Measurements from ENCODE around the gene CENPF.
"Not testable (repeated sequence)": the region's sequence is repeated elsewhere in the genome, so short reads cannot be mapped to it uniquely, and the experiment has no call there.

The CENPF gene

DNA sequence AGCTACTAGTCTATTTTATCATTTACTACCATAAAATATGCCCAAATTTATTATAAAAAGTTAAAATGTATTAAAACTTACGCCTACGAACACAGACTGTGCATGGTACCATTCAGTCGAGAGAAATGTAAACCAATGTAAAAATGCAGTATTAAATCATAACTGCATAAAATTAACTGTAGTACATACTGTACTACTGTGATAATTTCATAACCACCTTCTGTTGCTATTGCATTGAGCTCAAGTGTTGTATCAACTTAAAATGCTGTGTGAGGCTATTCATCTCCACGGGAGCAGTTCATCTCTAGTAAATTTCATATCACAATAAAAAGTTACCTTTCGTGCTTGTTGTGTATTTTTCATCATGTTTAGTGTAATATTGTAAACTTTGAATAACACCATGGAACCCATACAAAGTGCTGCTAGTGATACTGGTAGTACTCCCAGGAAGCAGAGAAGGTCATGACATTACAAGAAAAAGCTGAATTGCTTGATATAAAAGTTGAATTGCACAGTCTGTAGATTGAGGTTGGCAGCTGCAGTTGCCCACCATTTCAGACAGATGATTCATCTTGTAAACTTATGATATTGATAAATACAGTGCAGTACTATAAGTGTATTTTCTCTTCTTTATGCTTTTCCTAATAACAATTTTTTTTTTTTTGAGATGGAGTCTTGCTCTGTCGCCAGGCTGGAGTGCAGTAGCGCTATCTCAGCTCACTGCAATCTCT is 19.0 kb upstream of the CENPF start:
- FAIRE-seq (no peak), DNase-seq (ENCODE audit: low spot score) (no peak)

DNA sequence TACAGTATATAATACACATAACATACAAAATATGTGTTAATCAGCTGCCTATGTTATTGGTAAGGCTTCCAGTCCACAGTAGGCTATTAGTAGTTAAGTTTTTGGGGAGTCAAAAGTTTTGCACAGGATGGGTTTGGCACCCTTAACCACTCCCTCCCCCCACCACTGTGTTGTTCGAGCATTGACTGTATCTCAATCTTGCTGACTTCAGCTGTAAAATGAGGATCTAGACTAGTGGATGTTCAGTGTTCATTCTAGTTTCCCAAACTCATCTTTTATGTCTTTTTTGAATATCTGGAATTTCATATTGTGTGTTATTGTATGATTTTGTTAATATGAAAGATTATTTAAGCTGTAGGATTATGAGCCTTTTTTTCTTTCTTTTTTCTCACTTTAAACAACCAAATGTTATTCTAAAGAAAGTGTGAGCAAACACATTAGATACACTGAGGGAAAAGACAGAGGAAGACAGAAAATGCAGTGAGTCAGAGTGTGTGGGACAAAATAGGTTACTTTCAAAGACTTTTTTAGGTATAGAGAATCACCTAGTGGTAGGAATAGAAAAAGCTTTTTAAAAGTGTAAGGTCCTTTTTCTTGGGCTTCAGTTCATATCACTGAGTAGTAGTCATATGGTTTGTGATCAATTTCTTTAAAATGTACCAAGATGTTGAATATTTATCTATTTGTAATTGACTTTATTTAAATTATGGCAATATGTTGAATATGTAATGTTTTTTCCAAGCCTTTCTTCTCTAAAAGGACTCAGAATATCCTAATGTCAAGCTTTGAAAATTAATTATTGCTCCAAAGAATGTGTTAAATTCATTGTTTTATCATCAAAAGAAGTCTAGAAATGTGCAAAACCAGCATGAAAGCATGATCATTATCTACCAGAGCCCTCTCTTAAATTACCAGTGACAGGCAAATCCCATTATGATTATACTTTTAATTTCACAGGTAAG is 17.9 kb upstream of the CENPF start:
- DNase-seq (ENCODE audit: low spot score) (peak; percentile 35), FAIRE-seq (no peak)

DNA sequence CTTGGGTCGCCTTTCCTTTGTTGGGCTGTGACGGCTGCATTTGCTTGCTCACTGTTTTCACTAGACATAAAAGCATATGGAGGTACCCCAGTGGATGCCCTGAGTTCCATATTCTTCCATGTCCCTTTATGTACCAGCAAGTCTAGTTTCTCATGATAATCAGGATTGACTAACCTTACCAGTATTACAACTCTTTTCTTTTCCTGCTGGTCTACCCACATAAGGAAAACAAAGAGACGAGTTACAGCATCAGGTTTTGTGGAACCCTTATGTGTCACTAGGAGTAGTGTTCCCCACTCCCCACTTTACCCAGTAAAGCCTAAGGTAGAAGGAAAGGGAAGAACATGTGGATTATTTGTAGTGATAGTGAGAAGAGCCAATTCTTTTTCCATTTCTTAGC is 16.4 kb upstream of the CENPF start:
- no peak for FAIRE-seq

DNA sequence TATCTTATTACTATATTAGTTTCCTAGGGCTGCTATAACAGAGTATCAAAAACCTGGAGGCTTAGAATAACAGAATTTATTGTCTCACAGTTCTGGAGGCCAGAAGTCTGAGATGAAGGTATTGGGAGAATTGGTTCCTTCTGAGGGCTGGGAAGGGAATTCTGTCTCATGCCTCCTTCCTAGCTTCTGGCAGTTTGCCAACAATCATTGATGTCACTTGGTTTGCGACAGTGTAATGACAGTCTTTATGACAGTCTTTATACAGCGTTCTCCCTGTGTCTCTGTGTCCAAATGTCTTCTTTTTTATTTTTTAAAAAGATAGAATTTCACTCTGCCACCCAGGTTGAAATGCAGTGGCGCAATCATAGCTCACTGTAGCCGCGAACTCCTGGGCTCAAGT is 15.8 kb upstream of the CENPF start:
- DNase-seq (ENCODE audit: low spot score) (no peak), FAIRE-seq (no peak)

More for the DNA sequence above, 16.4 kb upstream of the CENPF start:
- DNase-seq (ENCODE audit: low spot score): no peak

DNA sequence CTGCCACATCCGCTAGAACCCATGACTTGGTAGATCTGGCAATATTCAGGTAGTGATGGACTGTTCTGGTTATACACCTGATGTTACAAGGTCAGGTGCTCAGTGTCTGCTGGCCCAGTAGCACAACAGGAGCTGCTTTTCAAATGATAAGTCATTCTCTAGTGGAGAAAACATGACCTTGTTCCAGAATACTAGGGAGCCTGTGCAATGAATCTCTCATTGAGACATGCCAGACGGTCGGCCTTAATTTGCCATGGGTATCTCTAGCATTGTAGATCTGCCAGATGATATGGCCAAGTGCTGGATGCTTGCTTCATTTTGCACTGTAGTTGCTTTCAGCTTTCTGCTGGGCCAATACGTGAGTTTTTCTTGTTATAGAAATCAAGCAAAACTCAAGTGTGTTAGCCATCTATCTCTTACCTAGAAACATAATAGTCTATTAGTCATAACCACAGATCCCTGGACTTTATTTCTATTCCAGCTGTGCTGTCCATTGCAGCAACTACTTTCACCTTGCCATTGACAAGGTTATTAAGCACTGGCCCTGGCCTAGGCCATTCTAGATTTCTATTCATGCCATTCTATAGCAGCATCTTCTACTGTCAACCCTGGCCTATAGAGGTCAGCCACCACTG is 13.9 kb upstream of the CENPF start:
- DNase-seq (ENCODE audit: low spot score) (no peak), FAIRE-seq (no peak)

DNA sequence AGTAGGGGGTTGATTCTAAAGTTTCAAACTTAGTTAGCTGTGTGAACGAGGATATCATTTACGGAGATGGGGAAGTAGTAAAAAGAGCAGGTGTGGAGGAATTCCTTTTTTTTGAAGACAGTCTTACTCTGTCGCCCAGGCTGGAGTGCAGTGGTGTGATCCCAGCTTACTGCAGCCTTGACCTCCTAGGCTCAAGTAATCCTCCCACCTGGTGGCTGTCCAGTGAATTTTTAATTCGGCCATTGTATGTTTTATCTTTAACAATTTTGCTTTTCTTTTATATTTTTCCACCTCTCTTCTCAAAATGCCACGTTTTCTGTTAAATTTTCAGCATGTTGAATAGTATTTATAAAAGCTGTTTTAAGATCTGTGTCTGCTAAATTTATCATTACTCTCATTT is 12.3 kb upstream of the CENPF start:
- FAIRE-seq (no peak), DNase-seq (ENCODE audit: low spot score) (no peak)

DNA sequence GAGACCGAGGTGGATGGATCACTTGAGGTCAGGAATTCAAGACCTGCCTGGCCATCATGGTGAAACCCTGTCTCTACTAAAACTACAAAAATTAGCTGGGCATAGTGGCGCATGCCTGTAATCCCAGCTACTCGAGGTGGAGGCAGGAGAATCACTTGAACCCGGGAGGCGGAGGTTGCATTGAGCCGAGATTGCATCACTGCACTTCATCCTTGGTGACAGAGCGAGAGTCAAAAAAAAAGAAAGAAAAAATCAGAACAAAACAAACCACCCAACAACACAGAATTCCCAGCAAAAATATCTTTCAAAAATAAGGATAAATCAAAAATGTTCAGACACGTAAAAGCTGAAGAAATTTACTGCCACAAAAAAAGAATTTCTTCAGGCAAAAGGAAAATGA is 11.1 kb upstream of the CENPF start:
- DNase-seq (ENCODE audit: low spot score); FAIRE-seq: not testable (repeated sequence)

DNA sequence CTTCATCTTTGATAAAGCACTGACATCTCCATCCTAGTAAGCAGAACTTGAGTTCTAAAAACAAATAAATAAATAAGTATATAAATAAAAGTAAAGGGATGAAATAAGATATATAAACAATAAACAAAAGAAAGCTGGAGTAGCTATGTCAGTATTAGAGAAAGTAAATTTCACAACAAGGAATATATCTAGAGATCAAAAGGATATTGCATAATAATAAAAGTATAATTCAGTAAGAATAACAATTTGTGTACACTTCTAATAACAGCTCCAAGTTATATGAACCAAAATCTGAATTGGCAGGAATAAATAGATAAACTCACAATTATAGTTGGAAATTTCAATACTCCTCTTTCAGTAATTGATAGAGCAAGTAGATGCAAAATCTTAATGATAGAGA is 9.8 kb upstream of the CENPF start:
- FAIRE-seq (no peak), DNase-seq (ENCODE audit: low spot score) (no peak)

DNA sequence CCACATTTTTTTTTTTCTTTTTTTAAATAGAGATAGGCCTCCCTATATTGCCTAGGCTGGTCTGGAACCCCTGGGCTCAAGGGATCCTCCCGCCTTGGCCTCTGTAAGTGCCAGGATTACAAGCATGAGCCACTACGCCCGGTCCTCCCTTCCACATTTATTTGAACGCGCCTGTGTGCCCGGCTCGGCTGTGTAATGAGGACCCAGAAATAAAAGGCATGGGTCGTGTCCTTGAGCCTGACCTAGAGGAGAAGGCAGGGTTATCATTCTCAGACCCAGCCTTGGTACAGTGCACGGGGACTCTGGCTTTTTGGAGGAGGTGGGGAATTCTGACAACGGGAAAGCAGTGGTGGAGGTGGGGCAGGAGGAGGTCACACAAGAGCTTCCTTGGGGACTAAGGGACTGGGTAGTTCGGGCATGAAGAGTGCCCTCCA is 841 bp downstream of the CENPF start:
- peak; percentile 30 for DNase-seq (ENCODE audit: low spot score)
- FAIRE-seq: no peak

DNA sequence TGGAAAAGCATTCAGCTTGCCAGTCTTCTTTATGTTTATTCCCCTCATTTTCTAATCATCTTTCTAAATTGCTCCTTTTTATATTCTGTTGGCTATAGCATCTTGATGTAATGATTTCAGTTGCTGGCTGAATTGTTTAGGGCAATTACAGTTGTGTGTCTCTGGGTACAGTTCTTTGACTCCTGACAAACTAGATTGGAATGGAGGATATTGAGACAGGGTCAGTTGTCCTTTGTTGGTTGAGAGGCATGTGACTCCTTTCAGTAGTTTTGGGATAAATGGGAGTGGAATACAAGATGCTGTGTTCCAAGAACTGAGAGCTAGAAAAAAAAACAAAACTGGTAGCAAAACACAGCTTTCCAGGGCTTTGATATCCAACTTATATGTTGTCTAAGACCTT is 1.5 kb downstream of the CENPF start:
- FAIRE-seq (no peak), DNase-seq (ENCODE audit: low spot score) (no peak)

DNA sequence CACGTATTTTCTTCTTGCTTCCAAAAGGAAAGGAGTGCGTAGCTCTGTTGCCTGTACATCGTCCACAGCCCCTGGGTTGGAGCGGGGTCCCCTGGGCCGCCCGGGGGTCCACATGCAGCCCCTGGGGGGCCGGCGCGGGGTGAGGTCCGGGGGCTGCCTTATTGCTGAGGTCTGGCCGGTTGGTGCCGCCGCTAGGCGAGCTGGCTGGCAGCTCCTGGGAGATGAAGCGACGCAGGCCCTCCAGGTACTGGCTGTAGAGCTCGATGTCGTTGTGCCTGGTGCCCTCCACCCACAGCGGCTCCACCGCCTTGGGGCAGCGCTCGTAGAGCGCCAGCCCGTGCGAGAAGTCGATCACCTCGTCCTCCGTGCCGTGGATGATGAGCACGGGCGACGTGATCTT is 2.5 kb downstream of the CENPF start:
- FAIRE-seq; DNase-seq (ENCODE audit: low spot score): not testable (repeated sequence)

DNA sequence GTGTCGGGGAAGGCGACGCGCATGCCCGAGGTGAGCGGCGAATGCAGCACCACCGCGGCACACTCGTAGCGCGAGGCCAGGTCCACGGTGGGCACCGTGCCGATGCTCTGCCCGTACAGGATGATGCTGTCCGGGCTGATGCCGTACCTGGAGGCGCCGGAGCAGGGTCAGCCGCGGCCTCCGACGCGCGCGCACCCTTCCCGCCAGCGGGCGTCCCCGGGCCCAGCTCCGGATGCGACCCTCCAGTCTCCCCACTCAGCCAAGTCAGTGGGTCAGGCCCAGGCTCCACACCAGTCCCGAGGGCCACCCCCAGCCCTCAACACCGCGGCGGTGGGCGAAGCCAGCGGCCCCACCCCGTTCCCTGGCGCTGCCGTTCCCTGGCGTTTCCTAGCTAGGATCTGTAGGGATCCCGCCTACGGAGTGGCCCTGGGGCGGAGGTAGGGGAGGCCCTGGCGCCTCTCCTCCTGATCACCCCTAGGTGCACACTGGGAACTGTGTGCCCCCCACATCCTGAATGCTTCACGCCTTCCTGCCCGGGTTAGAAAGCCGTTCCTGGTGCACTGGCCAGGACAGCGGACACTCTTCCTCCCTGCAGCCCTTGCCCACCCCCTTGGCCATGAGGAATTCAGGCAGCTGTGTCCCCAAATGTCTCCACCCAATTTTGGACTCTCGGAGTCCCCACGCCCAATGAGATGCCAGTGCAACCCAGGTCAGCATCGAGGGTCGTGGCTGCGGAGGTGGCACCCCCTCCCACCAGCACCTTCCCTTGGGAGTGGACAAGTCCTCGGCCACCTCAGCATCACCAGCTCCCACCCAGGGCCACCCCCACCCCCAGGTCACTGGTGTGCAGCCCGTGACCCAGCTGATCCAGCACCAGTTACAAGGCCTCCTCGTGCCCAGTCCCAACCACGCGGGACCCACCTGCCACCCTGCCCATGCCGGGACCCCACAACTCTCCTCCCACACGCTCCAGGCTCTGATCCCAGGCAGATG is 3.2 kb downstream of the CENPF start:
- FAIRE-seq: not testable (repeated sequence)

DNA sequence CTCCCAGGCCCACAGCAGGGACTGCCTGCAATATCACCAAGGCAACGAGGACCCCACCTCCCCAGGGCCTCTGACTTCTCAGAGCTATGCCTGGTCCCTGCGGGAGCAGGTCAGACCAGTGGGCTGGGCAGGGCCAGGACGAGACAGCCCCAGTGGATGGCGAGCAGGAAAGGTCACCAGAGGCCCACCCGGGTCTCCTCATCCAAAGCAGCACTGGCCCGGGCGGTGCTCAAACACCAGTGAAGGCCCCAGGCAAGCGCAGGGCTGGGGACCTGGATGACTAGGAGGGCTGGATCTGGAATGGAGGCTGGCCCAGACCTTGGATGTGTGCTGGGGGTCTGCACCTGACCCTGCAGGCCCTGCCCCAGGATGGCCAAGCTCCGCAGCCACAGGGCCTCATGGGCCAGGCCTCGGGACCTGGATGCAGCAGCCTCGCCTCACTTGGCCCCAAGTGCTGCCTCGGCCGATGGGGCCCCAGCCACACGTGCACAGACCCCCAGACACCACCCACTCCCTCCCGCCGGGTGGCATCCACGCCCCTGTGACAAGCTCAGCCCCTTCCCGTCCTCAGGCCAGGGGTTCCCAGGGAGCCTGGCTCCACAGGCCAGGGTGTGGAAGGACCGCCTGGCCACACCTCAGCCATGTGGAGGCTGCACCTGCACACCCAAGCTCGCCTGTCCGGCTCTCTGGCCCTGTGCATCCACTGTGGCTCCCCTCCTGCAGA is 4.7 kb downstream of the CENPF start:
- not testable (repeated sequence) for DNase-seq (ENCODE audit: low spot score); FAIRE-seq

More for the DNA sequence above, 3.2 kb downstream of the CENPF start:
- not testable (repeated sequence) for DNase-seq (ENCODE audit: low spot score)

DNA sequence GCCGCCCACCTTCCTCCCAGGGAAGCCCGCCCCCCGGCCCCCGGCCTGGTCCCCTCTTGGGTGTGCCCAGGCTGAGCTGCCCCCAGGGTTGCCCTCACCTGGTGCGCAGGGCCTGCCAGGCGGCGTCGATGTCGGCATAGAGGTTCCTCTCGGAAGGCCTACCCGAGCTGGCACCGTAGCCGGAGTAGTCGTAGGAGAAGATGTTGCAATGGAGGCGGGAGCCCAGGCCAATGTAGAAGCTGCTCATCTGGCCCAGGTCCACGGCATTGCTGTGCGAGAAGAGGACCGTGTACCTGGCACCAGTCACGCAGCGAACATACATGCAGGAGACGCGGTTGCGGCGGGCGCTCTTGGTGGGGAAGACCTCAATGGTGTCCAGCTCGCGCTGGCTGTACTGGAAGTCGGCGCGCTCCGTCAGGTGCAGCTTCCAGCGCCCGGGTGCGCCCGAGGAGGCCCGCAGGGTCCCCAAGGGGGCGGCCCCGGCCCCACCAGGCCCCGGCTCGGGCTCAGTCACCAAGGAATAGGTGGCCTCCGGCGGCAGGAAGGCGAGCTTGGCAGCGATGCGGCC is 5.3 kb downstream of the CENPF start:
- FAIRE-seq; DNase-seq (ENCODE audit: low spot score): not testable (repeated sequence)

DNA sequence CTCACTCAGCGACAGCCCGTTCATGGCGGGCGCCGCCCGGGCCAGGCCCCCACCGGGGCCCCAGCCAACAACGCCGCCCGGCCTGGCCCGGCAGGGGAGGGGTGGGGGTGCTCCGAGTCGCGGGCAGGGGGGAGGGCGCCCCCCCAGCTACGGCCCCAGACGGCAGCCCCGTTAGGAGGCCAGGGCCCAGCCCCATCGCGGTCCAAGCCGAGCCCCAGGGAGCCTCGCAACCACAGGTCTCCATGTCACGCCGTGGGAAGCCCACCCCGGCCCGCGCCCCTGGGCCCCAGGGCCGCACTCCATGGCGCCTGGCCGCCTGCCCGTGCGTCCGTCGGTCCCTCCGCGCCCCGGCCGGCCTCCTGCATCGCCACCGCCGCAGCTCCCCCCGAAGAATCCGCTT is 5.8 kb downstream of the CENPF start:
- not testable (repeated sequence) for DNase-seq (ENCODE audit: low spot score); FAIRE-seq

DNA sequence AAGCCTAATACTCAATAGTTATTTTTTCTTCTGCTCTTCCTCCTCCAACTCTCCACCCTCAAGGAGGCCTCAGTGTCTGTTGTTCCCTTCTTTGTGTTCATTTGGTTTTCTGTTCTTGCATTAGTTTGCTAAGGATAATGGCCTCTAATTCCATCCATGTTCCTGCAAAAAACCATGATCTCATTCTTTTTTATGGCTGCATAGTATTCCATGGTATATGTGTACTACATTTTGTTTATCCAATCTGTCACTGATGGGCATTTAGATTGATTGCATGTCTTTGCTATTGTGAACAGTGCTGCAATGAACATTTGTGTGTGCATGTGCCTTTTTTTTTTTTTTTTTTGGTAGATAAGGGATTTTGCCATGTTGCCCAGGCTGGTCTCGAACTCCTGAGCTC is 6.7 kb downstream of the CENPF start:
- DNase-seq (ENCODE audit: low spot score): no peak
- no peak for FAIRE-seq

DNA sequence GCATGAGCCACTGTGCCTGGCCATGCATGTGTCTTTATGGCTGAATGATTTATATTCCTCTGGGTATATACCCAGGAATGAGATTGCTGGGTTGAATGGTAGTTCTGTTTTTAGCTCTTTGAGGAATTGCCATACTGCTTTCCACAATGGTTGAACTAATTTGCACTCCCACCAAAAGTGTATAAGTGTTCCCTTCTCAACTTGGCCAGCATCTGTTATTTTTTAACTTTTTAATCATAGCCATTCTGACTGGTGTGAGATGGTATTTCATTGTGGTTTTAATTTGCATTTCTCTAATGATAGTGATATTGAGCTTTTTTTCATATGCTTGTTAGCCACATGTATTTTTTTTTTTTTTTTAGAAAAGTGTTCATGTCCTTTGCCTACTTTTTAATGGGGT is 7.1 kb downstream of the CENPF start:
- not testable (repeated sequence) for DNase-seq (ENCODE audit: low spot score)

DNA sequence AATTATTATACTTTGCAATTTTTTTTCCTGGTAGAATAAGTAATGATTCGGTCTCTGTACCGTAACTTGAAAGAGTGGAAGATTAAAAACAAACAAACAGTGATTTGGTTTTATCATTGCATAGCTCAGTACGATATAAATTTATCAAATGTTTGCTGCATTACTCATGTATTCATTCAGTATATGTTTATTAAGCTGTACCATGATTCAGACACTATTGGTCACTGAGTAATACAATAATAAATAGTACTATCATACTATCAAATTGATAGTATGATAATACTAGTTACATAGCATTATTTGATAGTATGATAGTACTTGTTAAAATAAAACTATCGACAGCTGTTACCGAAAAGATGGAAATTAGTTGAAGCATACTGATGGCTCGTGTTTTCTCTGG is 12.1 kb downstream of the CENPF start:
- DNase-seq (ENCODE audit: low spot score) (no peak), FAIRE-seq (no peak)

More for the DNA sequence above, 7.1 kb downstream of the CENPF start:
- FAIRE-seq: not testable (repeated sequence)

DNA sequence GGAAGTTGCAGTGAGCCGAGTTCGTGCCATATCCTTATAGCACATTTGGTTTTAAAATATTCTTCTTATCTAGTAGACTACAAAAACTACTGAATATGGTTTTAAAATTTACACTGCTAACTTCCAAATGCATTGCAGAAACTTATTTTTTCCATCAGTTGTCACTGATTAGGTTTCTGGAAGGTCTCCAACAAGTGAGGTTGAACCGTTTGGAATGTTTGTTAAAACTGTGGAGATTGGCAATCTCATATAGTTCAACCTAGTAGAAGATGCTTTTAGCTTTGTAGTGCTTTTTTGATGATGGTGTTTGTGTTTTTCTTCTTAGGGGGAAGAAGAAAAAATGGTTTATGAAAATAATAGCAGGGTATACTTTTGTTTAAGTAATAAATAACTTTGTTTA is 12.9 kb downstream of the CENPF start:
- DNase-seq (ENCODE audit: low spot score) (no peak), FAIRE-seq (no peak)

All from urothelium cell line (cell line).